Suprapubic skin (tissue), 4 donors: ENCODE results near the gene ATP9B.

Source experiments
- POLR2A ChIP-seq, 2 donors: fragments of 450-650 bp; IDR thresholded peaks; one replicate each; pipeline ENCODE4 v1.6.1; 2017; ENCODE audit warnings: antibody characterized with exemption in 2 of 2, mild to moderate bottlenecking in 2 of 2, moderate library complexity in 2 of 2
- POLR2AphosphoS5 ChIP-seq, 3 donors: sonication (generic); formaldehyde crosslinking; IDR thresholded peaks; one replicate each; pipeline ENCODE4 v1.6.1; 2017; ENCODE audit warnings: antibody characterized with exemption in 3 of 3

- TF ChIP-seq POLR2A (IDR thresholded peaks at IDR 0.05) (no peak), POLR2AphosphoS5 (IDR thresholded peaks at IDR 0.05) (no peak)
Observed at GRCh38 chr18:79250301-79250981, 181.2 kb downstream of the ATP9B start.
